GOT3 (cell line): Measurements from ENCODE around the gene MYO15A.

Source experiments
- DNase-seq: peaks from one replicate; lab custom pipeline; 2025; ENCODE audit warnings: mixed read lengths; lab: John Stamatoyannopoulos, UW

The MYO15A gene

GRCh38 chr17:18158022-18158600 is 49.6 kb downstream of the MYO15A start:
- DNase-seq, result no peak

GRCh38 chr17:18159551-18160120 is 51.1 kb downstream of the MYO15A start:
- DNase-seq, result no peak

- no peak for DNase-seq
Observed at GRCh38 chr17:18160128-18160856, 51.7 kb downstream of the MYO15A start.

GRCh38 chr17:18161207-18162145 is 52.9 kb downstream of the MYO15A start:
- DNase-seq, result no peak

- DNase-seq, result no peak
Observed at GRCh38 chr17:18163547-18163946, 55.0 kb downstream of the MYO15A start.

GRCh38 chr17:18166894-18167293 is 58.3 kb downstream of the MYO15A start:
- no peak for DNase-seq

GRCh38 chr17:18167421-18167820 is 58.9 kb downstream of the MYO15A start:
- DNase-seq, result no peak

- no peak for DNase-seq
Observed at GRCh38 chr17:18172531-18173278, 64.1 kb downstream of the MYO15A start.

GRCh38 chr17:18173740-18174139 is 65.2 kb downstream of the MYO15A start:
- no peak for DNase-seq

GRCh38 chr17:18176176-18176575 is 67.6 kb downstream of the MYO15A start:
- DNase-seq, result no peak

- no peak for DNase-seq
Observed at GRCh38 chr17:18177133-18177532, 68.6 kb downstream of the MYO15A start.

- DNase-seq, result no peak
Observed at GRCh38 chr17:18177722-18178121, 69.2 kb downstream of the MYO15A start.

GRCh38 chr17:18179196-18179595 is 70.6 kb downstream of the MYO15A start:
- no peak for DNase-seq

- DNase-seq, result no peak
Observed at GRCh38 chr17:18179804-18180203, 71.2 kb downstream of the MYO15A start.

- no peak for DNase-seq
Observed at GRCh38 chr17:18181358-18181757, 72.8 kb downstream of the MYO15A start.

GRCh38 chr17:18182110-18182977 is 73.8 kb downstream of the MYO15A start:
- no peak for DNase-seq

- DNase-seq, result peak; percentile 88
Observed at GRCh38 chr17:18182978-18183333, 74.4 kb downstream of the MYO15A start.

GRCh38 chr17:18183334-18184142 is 75.0 kb downstream of the MYO15A start, which contains the start of gene ALKBH5:
Gene ALKBH5, plus strand, starts transcription at chr17:18183828. Its CDS starts 416 bp downstream, at chr17:18184244.
- DNase-seq, result peak; percentile 99

- no peak for DNase-seq
Observed at GRCh38 chr17:18184143-18185031, 75.8 kb downstream of the MYO15A start.
